NCI-H1930 (cell line): ENCODE results near the gene FLOT1.

Experiments used
- DNase-seq, 2 experiments: peaks; one replicate each; lab custom pipeline; 2025; lab: John Stamatoyannopoulos, UW

The FLOT1 gene

DNA sequence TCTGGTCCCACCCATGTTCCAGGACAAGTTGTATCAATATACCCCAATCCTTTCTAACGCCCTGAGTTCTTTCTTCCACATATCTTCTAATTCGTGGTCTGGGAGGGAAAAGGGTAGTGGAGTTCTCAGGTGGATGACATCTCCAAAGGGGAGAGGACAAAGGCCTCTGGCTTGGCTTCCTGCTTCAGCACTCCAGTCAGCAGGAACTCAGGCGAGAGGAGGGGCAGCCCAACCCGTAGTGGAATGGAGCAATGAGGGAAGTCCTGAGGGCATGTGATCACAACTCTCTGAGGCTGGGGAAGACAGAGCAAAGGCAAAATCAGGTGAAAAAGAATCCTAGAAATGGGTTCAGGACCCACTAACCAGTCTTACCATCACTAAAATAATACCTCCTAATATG is 42.1 kb downstream of the FLOT1 start:
- no peak for DNase-seq

GRCh38 chr6:30696432-30696831 is 46.1 kb downstream of the FLOT1 start:
- DNase-seq = no peak

DNA sequence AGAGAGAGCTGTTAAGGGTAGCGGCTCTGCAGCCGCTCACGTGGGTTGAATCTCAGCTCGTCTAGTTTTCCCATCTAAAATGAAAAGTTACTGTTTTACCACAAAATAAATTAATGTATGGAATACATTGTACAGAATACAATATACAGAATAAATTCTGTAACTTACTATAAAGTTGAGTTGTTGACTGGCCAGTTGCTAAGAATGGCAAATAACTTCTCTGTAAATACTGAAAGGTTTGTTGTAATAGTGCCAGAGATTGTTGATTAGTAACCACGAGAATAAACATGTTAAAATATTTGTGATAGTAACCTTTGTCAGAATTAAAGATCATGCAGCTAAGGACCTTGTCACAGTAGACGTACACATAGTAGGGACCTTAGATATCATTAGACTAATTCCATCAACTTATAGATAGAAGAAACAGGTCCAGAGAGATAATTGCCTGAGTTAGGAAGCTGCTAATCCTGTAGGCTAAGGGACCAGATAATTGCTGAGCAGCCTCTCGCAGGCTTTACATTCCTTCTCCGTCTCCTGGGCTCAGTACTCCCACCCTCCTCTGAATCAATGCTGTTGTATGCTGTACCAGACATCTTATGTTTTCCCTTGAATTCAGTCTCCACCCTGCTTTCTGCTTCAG is 51.2 kb downstream of the FLOT1 start:
- no peak for DNase-seq

GRCh38 chr6:30690403-30691207 is 51.9 kb downstream of the FLOT1 start, which contains the start of gene NRM:
Gene NRM (minus strand): TSS chr6:30690984. CDS start chr6:30690974, 10 bp downstream.
- DNase-seq = peak; percentile 66 to 85

DNA sequence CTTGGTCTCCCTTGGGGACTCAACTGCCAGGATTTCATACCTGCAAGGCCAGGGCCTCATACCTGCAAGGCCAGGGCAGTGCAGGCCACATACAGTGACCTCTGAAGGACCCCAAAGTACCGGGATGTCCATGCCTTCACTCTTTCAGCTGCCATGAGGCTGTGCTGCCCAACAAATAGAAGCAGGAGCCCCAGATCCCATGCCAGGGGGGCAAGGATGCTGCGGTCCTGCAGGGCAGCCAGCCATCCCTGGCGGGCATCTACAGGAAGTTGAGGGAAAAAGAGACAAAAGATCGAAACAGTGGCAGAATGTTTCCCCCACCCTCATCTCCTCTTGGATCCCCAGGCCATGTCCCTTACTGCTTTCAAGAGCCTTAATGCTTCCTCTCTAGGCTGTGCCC is 52.5 kb downstream of the FLOT1 start:
- no peak for DNase-seq

- DNase-seq = no peak
Measured at GRCh38 chr6:30689022-30689865, 53.2 kb downstream of the FLOT1 start.

GRCh38 chr6:30688569-30688968 is 53.9 kb downstream of the FLOT1 start:
- no peak for DNase-seq

DNA sequence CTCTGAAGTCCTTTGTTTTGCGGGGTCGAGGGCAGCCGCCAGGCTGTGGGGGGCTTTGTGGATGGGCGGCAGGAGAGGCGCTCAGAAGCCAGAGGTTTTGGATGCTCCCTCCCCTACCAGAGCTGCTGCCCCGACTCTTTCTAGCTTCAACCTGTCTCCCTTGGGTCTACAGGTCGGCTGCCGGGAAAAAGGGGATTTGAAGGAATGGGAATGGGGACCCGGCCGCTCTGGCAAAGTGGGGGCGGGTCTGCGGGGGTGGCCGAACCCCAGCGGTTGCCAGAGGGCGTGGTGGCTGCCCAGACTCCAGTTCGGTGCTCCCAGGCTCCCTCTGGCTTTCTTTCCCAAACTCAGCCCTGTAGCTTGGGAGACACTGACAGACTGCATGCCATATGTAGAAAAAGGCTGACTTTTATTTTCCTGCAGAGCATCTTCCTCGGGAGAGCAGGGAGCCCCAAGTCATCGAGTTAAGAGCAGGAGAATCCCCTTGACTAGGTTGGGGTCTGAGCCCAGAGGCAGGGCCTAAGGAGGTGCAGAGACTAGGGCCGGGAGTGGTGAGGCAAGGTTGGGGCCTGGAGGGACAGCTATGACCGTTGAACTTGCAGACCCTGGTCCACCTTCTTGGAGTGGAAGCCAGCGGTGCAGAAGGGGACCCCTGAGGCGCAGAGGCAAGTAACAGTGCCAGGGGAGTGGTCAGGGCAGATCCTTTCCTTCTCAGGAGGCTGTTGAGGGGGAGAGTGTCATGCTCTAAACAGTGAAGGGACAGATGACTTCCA is 54.6 kb downstream of the FLOT1 start:
- no peak for DNase-seq

- peak; percentile 49 to 50 for DNase-seq
Measured at GRCh38 chr6:30686908-30687658, 55.4 kb downstream of the FLOT1 start.

GRCh38 chr6:30686009-30686907 is 56.2 kb downstream of the FLOT1 start, which contains the start of gene PPP1R18:
Gene PPP1R18 (minus strand): TSS chr6:30686645. CDS start chr6:30686018, 627 bp downstream.
- DNase-seq = no peak

GRCh38 chr6:30685157-30686008 is 57.1 kb downstream of the FLOT1 start:
- no peak for DNase-seq

DNA sequence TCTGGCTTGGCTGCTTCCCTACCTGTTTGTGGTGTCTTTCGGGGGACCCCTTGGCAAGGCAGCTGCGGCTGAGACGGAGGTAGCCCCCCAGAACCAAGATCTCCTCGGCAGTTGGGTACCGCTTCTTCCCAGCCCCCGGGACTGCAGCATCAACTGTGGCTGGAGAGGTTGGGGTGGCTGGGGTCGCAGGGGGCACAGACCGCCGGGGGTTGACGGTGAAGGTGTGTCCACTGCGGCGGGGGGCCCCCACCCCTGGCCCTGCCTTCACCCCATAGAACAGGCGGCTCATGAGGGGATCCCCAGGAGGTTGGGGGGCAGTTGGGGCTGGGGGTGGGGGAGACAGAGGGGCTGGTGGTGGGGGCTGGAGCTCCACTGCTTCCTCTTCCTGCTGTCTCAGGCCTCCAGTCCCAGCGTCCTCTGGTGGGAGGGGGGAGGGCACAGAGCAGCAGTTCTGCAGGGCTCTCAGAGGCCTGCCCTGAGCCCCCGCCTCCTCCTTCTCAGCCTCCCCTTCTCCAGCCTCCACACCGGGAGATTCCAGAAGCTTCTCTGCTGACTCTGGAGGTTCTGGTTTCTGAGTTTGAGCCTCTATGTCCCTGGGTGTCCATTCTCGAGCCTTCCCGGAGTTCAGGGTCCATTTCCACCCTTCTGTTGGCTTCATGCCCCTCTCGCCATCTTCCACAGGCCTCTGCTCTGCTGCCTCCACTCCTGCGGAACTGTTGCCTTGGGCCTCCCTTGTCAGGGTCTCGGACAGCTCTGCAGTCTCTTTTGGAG is 57.9 kb downstream of the FLOT1 start:
- no peak for DNase-seq

GRCh38 chr6:30683980-30684338 is 58.5 kb downstream of the FLOT1 start:
- no peak for DNase-seq

DNA sequence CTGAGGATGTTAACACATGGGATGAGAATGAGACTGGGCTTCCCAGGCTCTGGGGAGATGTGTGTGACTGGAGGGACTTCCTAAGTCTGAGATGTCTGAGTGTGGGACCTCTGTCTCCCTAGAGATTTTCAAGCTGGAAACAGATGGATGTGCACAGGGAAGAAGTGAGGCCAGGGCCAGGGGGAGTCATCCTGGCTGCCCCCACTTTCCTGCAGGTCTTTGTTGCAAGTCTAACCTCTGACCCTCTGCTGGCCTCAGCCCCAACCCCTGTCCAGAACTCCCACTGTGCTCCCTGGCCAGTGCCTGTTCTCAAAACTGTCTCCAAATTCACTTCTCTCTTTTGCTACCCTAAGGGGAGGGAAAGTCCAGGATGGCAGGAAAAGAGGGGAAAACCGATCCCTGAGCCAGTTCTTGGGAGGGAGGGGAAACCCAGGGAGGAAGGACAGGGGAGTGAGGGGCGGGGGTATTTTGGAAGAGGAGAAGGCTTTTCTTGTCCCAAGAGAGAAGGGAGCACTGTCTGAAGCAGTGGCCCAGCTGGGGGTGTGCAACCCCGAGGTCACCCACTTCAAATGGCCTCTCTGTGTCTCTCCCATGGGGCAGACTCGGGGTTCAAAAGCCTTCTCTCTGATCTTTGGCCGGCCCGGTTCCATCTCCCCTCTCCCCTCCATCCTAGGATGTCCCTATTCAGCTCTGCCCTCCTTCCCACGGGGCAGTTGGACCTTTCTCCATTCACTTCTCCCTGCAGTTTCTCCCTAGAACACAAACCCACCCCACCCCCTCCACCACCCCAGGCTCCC is 59.1 kb downstream of the FLOT1 start:
- no peak for DNase-seq

DNA sequence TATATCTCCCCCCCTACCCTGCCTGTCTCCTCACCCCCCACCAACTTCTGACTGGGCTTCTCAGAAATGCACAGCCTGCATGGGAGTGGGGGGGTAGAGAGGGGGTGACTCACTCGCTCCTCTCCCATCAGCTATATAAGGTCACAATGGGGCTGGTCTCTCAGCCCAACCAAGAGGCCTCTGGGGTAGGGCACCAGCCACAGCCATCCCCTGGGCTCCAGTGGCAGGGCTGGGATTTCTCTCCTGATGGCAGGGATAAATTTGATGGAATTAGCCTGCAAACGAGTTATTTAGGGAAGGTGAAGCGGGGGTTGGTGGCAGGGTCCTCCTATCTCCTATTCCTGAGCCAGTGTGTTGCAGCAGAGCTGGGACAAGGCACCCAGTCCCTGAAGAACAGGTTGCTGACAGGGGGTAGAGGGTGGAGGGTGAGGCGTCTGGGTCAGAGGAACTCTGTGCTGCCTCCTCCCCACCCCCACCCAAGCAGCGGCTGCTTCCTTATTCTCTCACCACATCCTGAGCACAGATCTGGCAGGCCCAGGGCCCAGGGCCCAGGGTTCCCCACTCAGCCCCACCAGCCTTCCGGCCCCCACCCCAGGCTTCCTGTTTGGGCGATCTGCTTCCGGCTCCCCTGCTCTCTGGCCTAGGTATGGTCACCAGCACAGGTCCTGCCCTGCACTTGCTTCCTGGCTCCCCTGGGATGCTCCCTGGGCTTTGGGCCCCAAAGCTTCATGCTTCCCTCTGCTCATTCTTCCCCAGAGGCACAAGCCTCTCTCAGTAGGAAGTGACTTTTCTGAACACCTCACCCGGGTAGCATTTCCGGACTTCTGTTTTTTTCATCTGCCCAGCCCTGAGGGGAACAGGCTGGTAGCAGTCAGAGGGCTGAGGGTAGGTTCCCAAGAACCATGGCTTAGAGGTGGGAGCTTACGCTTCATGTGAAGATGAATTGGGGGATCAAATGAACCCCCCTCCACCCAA is 60.1 kb downstream of the FLOT1 start:
- DNase-seq = no peak

DNA sequence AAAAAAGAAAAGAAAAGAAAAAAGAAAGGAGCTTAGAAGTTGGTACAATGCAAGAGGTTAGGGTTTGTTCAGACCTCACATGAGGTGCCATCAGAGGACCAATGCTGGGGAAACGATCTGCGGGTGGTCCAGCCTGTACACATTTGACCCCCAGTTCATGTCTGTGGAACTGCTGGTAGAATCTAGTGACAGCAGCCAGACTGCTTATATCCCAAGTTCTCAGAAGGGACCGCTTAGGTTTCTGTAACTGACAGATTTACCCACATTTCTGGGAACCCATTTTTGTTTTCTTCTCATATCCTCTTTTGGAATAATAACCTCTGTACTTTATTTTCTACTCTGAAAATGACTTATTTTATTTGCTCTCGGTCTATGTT is 60.7 kb downstream of the FLOT1 start:
- no peak for DNase-seq
